Camera-type eye (tissue), 1 donor: ENCODE results near the gene CKS2. TPM values are rescaled to one million over a fixed set of nuclear protein-coding genes. Genes with fewer than 3 reads are reported as not detected.

Source experiments
- total RNA-seq: library from RNA; depleted of rRNA; stranded (reverse); fragments of >200 nt; gene quantifications from one replicate; pipeline ENCODE4 v1.2.3, GENCODE V29; 2014

The CKS2 gene
- 24.4 TPM for total RNA-seq

GRCh38 chr9:89310475-89311345, at the start of gene CKS2:
Gene CKS2, plus strand, starts transcription at chr9:89311195. Its CDS starts 98 bp downstream, at chr9:89311293.

GRCh38 chr9:89318123-89319014, 7.4 kb downstream of the CKS2 start, which contains the start of gene SECISBP2:
Gene SECISBP2, plus strand, starts transcription at chr9:89318500. Its CDS starts 77 bp downstream, at chr9:89318577.

Other genes starting within 250 kb of the CKS2 start
- 4.4 TPM for gene SHC3, start 132.4 kb upstream of the CKS2 start, total RNA-seq
- 98.0 TPM for gene SECISBP2, start 7.3 kb downstream of the CKS2 start, total RNA-seq
- 35.8 TPM for gene SEMA4D, start 186.9 kb downstream of the CKS2 start, total RNA-seq